GM18870 (cell line): ENCODE data around the gene SHC4.
A peak's percentile ranks its signal among the peaks of the same experiment; 100 is the strongest.
"Not testable (repeated sequence)": the region's sequence is repeated elsewhere in the genome, so short reads cannot be mapped to it uniquely, and the experiment has no call there.

Experiments
- ATAC-seq: cut with Tn5 transposase; IDR thresholded peaks from one replicate; pipeline ENCODE4 v1.9.1; 2021; ENCODE audit warnings: moderate library complexity; ENCODE audit not compliant: unreplicated experiment

The SHC4 gene

GRCh38 chr15:48855501-48856440 lies 107.9 kb downstream of the SHC4 start:
- no peak for ATAC-seq

DNA sequence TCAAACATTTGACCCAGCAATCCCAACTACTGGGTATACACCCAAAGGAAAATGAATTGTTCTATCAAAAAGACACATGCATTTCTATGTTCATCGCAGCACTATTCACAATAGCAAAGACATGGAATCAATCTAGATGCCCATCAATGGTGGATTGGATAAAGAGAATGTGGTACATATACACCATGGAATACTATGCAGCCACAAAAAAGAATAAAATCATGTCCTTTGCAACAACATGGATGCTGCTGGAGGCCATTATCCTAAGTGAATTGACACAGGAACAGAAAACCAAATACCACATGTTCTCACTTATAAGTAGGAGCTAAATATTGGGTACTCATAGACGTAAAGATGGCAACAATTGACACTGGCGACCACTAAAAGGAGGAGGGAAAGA lies 109.3 kb downstream of the SHC4 start:
- ATAC-seq: not testable (repeated sequence)

GRCh38 chr15:48851956-48852355 lies 111.8 kb downstream of the SHC4 start:
- no peak for ATAC-seq

DNA sequence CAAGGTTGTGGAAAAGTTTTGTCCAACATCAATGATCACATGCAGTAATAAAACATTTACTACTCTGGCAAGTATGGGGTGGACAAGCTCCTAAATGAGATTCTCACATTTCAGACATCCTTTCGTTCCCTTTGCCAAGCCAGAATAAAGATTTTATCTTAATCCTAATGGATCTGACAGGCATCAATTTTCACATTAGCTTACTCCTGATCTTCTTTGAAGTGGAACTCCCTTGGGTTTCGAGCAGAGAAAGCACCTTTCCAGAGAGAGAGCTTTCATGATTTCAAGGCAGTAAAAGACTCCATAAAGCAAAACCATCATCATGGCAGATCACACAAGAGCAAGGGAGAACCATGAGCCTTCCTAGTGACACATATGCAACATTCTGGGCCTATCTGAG lies 113.1 kb downstream of the SHC4 start:
- no peak for ATAC-seq

DNA sequence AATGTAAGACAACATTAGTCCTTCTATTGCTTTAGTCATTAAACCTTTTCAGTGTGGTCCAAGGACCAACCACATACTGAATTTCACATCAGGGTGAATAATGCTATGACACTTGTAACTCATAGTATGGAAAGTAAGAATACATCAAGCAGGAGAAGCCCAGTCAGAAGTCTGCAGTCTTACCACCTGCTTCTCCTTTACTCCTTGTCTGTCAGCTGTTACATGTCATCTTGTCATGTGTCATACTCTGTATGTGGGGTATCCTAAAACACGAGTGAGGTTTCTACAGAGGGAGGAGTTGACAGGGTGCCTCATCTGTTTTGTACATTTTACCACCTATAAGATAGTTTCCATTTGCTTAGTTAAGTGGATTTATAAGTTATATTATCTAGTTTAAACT lies 118.6 kb downstream of the SHC4 start:
- no peak for ATAC-seq

DNA sequence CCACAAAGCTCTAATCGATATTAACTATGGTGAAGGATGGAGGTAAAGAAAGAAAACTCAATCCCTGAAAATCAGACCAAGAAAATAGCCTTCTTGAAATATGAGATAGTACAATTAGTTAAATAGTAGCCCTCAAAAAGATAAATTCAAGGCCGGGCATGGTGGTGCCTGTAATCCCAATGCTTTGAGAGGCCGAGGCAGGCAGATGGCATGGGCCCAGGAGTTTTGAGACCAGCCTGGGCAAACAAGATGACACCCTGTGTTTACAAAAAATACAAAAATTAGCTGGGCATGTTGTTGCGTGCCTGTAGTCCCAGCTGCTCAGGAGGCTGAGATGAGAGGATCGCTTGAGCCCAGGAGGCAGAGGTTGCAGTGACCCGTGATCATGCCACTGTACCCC lies 121.2 kb downstream of the SHC4 start:
- ATAC-seq: no peak

- ATAC-seq: no peak
Measured at GRCh38 chr15:48834756-48835155, 129.0 kb downstream of the SHC4 start.

GRCh38 chr15:48833526-48834239 lies 130.0 kb downstream of the SHC4 start:
- ATAC-seq: no peak

- ATAC-seq: no peak
Measured at GRCh38 chr15:48832648-48833047, 131.1 kb downstream of the SHC4 start.

DNA sequence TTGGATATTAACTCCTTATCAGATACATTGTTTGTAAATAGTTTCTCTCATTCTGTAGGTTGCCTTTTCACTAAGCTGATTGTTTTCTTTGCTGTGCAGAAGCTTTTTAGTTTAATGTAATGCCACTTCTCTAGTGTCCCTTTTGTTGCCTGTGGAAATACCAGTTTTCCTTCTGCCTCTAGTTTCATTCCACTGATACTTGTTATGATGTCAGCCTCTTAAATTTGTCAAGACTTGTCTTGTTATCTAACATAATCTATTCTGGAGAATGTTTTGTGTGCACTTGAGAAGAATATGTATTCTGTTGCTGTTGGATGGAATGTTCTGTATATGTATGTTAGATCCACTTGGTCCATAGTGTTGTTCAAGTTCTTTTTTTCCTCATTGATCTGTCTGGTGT lies 134.8 kb downstream of the SHC4 start:
- no peak for ATAC-seq

DNA sequence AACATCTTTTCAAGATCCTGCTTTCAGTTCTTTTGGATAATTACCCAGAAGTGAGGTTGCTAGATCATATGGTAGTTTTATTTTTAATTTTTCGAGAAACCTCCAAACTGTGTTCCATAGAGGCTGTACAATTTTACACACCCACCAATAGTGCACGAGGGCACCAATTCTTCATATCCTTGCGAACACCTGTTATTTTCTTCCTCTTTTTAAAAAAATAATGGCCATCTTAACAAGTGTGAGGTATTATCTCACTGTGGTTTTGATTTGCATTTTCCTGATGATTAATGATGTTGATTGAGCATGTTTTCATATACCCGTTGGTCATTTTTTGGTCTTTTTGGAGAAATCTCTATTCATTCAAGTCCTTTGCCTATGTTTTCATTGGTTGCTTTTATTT lies 135.2 kb downstream of the SHC4 start:
- no peak for ATAC-seq

GRCh38 chr15:48825075-48825474 lies 138.6 kb downstream of the SHC4 start:
- ATAC-seq: no peak

DNA sequence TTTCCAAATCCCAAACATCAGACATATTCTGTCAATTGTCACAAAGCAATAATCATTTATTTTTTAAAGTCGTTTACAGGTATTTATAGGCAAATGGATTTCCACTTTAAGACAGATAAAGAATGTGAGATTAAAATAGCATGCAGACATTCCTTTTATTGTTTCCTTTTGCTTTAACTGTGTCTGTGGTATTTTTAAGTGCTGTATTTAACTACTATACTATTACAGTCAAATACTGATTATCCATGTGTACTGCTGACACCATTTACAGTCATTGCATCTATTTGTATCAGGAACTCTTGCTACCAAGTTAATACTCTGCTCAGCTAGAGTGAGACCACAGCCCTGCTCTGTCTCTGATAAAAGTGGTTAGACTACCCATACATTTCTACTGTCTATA lies 140.0 kb downstream of the SHC4 start:
- ATAC-seq: no peak

DNA sequence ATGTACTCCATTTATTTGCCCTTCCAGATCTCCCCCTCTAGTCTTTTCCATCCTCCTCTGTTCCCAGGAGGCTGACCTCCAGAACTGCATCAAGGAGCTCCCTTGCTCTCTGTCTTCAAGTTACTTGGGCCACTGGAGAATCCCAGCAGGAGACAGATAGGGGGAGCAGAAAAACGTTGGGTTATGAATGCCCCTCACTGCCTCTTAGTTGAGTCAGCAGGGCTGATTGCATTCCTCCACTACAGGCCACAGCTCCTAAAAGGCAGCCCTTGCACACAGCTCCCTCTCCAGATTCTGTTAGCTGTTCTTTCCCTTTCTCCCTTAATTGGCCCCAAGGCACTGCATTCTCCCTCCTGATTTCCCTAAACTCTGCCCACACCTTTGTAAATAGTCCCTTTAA lies 140.5 kb downstream of the SHC4 start:
- ATAC-seq: no peak

DNA sequence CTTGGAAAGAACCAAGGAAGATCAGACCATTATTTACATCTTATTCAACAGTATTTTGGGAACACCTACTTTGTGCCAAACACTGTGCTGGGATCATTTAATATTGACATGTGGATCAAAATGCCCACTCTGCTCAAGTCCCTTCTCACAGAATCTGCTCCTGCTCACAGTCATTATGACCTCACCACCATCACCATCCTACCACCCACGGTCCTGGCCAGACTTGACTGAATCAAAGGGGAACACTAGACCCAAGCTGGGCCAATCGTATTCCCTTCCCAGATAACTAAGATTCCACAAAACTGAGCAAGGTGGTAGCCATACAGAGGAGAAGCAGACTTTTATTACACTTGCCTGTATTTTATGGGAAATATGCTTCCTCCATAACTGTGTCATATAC lies 149.4 kb downstream of the SHC4 start:
- no peak for ATAC-seq

- ATAC-seq: no peak
Measured at GRCh38 chr15:48811325-48811958, 152.3 kb downstream of the SHC4 start.

- ATAC-seq: peak; percentile 96
Measured at GRCh38 chr15:48810414-48811324, 153.1 kb downstream of the SHC4 start, which contains the start of gene CEP152. CEP152 (minus strand) TSS chr15:48811069; CDS start chr15:48805649, 5,420 bp downstream.

- no peak for ATAC-seq
Measured at GRCh38 chr15:48806151-48806550, 157.6 kb downstream of the SHC4 start.

GRCh38 chr15:48805591-48805990 lies 158.1 kb downstream of the SHC4 start:
- ATAC-seq: no peak

- ATAC-seq: no peak
Measured at GRCh38 chr15:48803877-48804276, 159.8 kb downstream of the SHC4 start.

DNA sequence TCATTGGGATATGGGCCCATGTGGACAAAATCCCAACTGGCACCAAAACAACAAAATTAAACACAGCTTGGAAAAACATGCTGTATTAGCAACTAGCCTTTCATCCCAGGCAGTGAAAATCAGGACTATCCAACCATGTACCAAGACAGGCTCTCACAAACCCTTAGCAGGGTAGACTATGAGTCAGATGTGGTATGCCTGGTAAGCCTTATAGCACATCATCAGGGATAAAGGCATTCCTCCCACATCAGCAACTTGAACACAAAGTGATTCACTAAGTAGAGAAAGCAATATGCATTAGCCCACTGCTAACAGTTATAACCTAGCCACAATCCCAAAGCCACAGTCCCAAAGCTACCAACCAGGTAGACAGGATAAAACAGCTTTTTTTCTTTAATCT lies 160.9 kb downstream of the SHC4 start:
- no peak for ATAC-seq
